BJ (cell line): ENCODE results near the gene GARIN5A. TPM values are rescaled to one million over a fixed set of nuclear protein-coding genes. Genes with fewer than 3 reads are reported as not detected.

Experiments
- CTCF ChIA-PET: fragments of 350-600 bp; formaldehyde crosslinking; extraction: SDS; loops from one replicate; lab custom pipeline; 2021; ENCODE audit warnings: antibody characterized with exemption, inconsistent platforms; lab: Yijun Ruan, JAX
- POLR2A ChIA-PET: fragments of 300-600 bp; sonication (Branson Sonifier 250); formaldehyde crosslinking; extraction: SDS; loops from one replicate; lab custom pipeline; 2021; ENCODE audit warnings: antibody characterized with exemption; lab: Charles Lee
- DNase-seq: peaks from one replicate; pipeline ENCODE4 v3.0.0-alpha.2; 2011; ENCODE audit warnings: low read depth
- H3K27me3 ChIP-seq: 2 replicates; pipeline ENCODE4 v1.6.0; 2011; ENCODE audit warnings: low read length; ENCODE audit not compliant: control insufficient read depth, insufficient read depth
- H3K36me3 ChIP-seq: 2 replicates; pipeline ENCODE4 v1.5.1; 2011; ENCODE audit warnings: low read length; ENCODE audit not compliant: control insufficient read depth, insufficient read depth
- H3K4me3 ChIP-seq: 2 replicates; pipeline ENCODE4 v1.5.1; 2011; ENCODE audit warnings: low read depth, mild to moderate bottlenecking, control low read depth, low read length
- polyA minus RNA-seq: library from RNA; depleted of rRNA, polyadenylated mRNA; stranded (reverse); fragments of >200 nt; gene quantifications from 2 replicates; pipeline ENCODE4 v1.2.3, GENCODE V29; 2011; rRNA and poly(A)+ RNA removed
- polyA plus RNA-seq: library from polyadenylated mRNA; depleted of rRNA; stranded (reverse); fragments of >200 nt; gene quantifications from 2 replicates; pipeline ENCODE4 v1.2.3, GENCODE V29; 2011; rRNA removed
- TF ChIP-seq, protein P1 (sequence below): IDR thresholded peaks from 2 replicates; pipeline ENCODE4 v1.5.1; 2011; ENCODE audit warnings: low read depth, mild to moderate bottlenecking, control low read depth, inconsistent platforms, low read length, moderate library complexity; ENCODE audit not compliant: insufficient read depth

The GARIN5A gene
- polyA plus RNA-seq (0.26 and 0.56 TPM in 2 replicates), polyA minus RNA-seq (0.24 TPM in 1 of 2 replicates, not detected in the other)

DNA sequence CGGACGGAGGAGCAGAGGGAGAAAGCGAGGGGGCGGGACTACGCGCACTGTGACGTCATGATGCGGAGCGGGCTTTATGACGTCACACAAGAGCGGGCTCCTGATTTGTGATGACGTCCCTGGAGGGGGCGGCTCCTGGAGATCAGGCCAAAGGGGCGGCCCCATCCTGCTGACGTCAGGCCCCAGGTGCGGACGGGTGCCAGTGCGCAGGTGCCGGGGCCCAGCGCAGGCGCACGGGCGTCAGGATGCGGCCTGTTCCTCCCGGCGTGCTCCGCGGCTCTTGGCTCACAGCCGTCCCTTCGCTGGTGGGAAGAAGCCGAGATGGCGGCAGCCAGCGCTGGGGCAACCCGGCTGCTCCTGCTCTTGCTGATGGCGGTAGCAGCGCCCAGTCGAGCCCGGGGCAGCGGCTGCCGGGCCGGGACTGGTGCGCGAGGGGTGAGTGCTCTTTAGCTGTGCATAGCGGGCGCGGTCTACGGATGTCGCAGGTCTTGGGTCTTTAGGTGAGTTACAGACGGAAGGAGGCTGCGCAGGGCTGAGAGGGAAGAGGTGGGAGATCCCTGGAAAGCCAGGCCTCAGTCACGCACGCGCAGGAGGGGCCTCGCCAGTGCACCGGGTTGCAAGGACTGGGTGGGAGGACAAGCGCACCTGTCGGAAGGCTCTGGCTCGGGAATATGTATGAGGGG lies at the start of gene GARIN5A, which contains the start of gene EMC10:
Gene GARIN5A (minus strand): TSS at position 625 of the 683 bp plus-strand sequence. CDS start 460 bp downstream, at position 165.
Gene EMC10 (plus strand): TSS at position 284 of the 683 bp plus-strand sequence. CDS start 38 bp downstream, at position 322.
- TF ChIP-seq, protein P1, sequence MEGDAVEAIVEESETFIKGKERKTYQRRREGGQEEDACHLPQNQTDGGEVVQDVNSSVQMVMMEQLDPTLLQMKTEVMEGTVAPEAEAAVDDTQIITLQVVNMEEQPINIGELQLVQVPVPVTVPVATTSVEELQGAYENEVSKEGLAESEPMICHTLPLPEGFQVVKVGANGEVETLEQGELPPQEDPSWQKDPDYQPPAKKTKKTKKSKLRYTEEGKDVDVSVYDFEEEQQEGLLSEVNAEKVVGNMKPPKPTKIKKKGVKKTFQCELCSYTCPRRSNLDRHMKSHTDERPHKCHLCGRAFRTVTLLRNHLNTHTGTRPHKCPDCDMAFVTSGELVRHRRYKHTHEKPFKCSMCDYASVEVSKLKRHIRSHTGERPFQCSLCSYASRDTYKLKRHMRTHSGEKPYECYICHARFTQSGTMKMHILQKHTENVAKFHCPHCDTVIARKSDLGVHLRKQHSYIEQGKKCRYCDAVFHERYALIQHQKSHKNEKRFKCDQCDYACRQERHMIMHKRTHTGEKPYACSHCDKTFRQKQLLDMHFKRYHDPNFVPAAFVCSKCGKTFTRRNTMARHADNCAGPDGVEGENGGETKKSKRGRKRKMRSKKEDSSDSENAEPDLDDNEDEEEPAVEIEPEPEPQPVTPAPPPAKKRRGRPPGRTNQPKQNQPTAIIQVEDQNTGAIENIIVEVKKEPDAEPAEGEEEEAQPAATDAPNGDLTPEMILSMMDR, result no peak
- Histone ChIP-seq H3K4me3 (peak within 1 kb of the TSS; percentile 67), H3K36me3 (peaks cover 19% of the 10 kb centered on the region), H3K27me3 (no peaks in the 10 kb centered on the region)
- POLR2A ChIA-PET, result no interaction called here
- CTCF ChIA-PET, result interaction anchor here (1.7 kb wide), 1 partner anchor 119 kb away, joined by 4 read pairs; no protein-coding TSS in a partner anchor
- peak; percentile 39 for DNase-seq

- ChIA-PET POLR2A (no interaction called here), CTCF (interaction anchor here (3.8 kb wide), 1 partner anchor 15 kb away, joined by 16 read pairs; no protein-coding TSS in a partner anchor)
- H3K27me3 ChIP-seq, result no peaks in the 10 kb centered on the region
- no peak for DNase-seq
- H3K36me3 ChIP-seq, result no peaks in the 10 kb centered on the region
- TF ChIP-seq, protein P1, result no peak
- H3K4me3 ChIP-seq, result no peak overlapping the region
Observed at GRCh38 chr19:50522881-50523280, 46.2 kb upstream of the GARIN5A start.

- Histone ChIP-seq H3K27me3 (no peaks in the 10 kb centered on the region), H3K4me3 (no peak overlapping the region), H3K36me3 (no peaks in the 10 kb centered on the region)
- TF ChIP-seq, protein P1, result no peak
- DNase-seq, result no peak
- ChIA-PET POLR2A (no interaction called here), CTCF (interaction anchor here (1.2 to 3.8 kb wide), 2 partner anchors 17 to 263 kb away, joined by 6 to 16 read pairs; no protein-coding TSS in a partner anchor)
Observed at GRCh38 chr19:50520822-50521465, 44.3 kb upstream of the GARIN5A start.

GRCh38 chr19:50519006-50519575 lies 42.4 kb upstream of the GARIN5A start:
- TF ChIP-seq, protein P1, result no peak
- ChIA-PET POLR2A (no interaction called here), CTCF (interaction anchor here (0.6 to 1.3 kb wide), 2 partner anchors 19 to 382 kb away, joined by 3 to 4 read pairs; no protein-coding TSS in a partner anchor)
- no peaks in the 10 kb centered on the region for H3K27me3 ChIP-seq
- no peaks in the 10 kb centered on the region for H3K36me3 ChIP-seq
- no peak overlapping the region for H3K4me3 ChIP-seq
- DNase-seq, result no peak
